GM12878 (cell line): ENCODE data around the gene IBTK. TPM values are rescaled to one million over a fixed set of nuclear protein-coding genes. Genes with fewer than 3 reads are reported as not detected.

Source experiments
- ATAC-seq: fragments of 200-7000 bp; cut with Tn5 transposase; 3 replicates; pipeline ENCODE4 v1.9.1; 2020; ENCODE audit warnings: mild to moderate bottlenecking, moderate library complexity
- BruUV-seq: library from RNA; stranded (reverse); fragments of 400-500 nt; replicated peaks from 2 replicates; lab custom pipeline; 2021; lab: Mats Ljungman, UMichigan
- CTCF ChIA-PET: fragments of 300-600 bp; sonication (Branson Sonifier 250); formaldehyde crosslinking; extraction: SDS; loops from one replicate; lab custom pipeline; 2021; ENCODE audit warnings: inconsistent platforms; lab: Yijun Ruan, JAX
- POLR2A ChIA-PET: fragments of 350-600 bp; formaldehyde crosslinking; extraction: SDS; loops from one replicate; lab custom pipeline; 2021; ENCODE audit warnings: inconsistent platforms; lab: Charles Lee
- RAD21 ChIA-PET: fragments of 300-600 bp; sonication (Branson Sonifier 250); formaldehyde crosslinking; loops from one replicate; lab custom pipeline; 2023; ENCODE audit warnings: antibody characterized with exemption; ENCODE audit not compliant: unreplicated experiment; lab: Charles Lee
- SMC1A ChIA-PET: fragments of 300-600 bp; sonication (Branson Sonifier 250); formaldehyde crosslinking; loops from one replicate; lab custom pipeline; 2023; ENCODE audit not compliant: unreplicated experiment, uncharacterized antibody; lab: Charles Lee
- DNase-seq: peaks from one replicate; pipeline ENCODE4 v3.0.0-alpha.2; 2011; ENCODE audit warnings: low read depth, low spot score
- FAIRE-seq: peaks from 3 replicates; lab custom pipeline; 2011; peaks lifted over from hg19 to GRCh38; lab: Jason Lieb, UNC
- H2AFZ ChIP-seq: 2 replicates; pipeline ENCODE4 v1.6.0; 2011; ENCODE audit warnings: low read depth, low read length, control low read depth; ENCODE audit not compliant: control insufficient read depth
- H3K27ac ChIP-seq: 2 replicates; pipeline ENCODE4 v1.5.1; 2011; ENCODE audit warnings: control low read depth; ENCODE audit not compliant: control insufficient read depth, insufficient read depth
- H3K27me3 ChIP-seq, 2 experiments: replicated peaks in 1 of 2; 2 replicates each; pipeline versions ENCODE4 v1.6.0 to v1.6.1; 2011; ENCODE audit warnings: low read length in 1 of 2; ENCODE audit not compliant: control insufficient read depth in 2 of 2, insufficient read depth in 2 of 2
- H3K36me3 ChIP-seq, 2 experiments: 2 replicates each; pipeline ENCODE4 v1.5.1; 2011; ENCODE audit warnings: low read length in 1 of 2; ENCODE audit not compliant: control insufficient read depth in 2 of 2, insufficient read depth in 2 of 2
- H3K4me1 ChIP-seq: 2 replicates; pipeline ENCODE4 v1.6.1; 2011; ENCODE audit warnings: mild to moderate bottlenecking, low read length, moderate library complexity, mixed read lengths; ENCODE audit not compliant: control insufficient read depth, insufficient read depth
- H3K4me2 ChIP-seq: 2 replicates; pipeline ENCODE4 v1.6.0; 2011; ENCODE audit warnings: control low read depth; ENCODE audit not compliant: control insufficient read depth, insufficient read depth
- H3K4me3 ChIP-seq: fragments of 200-600 bp; sonication (generic); 2 replicates; pipeline ENCODE4 v1.5.1; 2016
- H3K79me2 ChIP-seq: 2 replicates; pipeline ENCODE4 v1.6.0; 2011; ENCODE audit warnings: low read length; ENCODE audit not compliant: control insufficient read depth, insufficient read depth
- H3K9ac ChIP-seq: 2 replicates; pipeline ENCODE4 v1.8.0; 2011; ENCODE audit warnings: low read length, control low read depth, mixed read lengths; ENCODE audit not compliant: control insufficient read depth, insufficient read depth
- H3K9me3 ChIP-seq: replicated peaks from 3 replicates; pipeline ENCODE4 v1.5.1; 2011; ENCODE audit warnings: mild to moderate bottlenecking, low read length; ENCODE audit not compliant: control insufficient read depth, insufficient read depth
- H4K20me1 ChIP-seq: 2 replicates; pipeline ENCODE4 v1.6.0; 2011; ENCODE audit not compliant: control insufficient read depth, insufficient read depth
- NFYA ChIP-seq: IDR thresholded peaks from 2 replicates; pipeline ENCODE4 v1.6.1; 2011; ENCODE audit warnings: low read depth, mild to moderate bottlenecking, low read length, improper control_type of control experiment, borderline replicate concordance
- RAD21 ChIP-seq: IDR thresholded peaks from 2 replicates; pipeline ENCODE4 v1.6.1; 2011; ENCODE audit warnings: mild to moderate bottlenecking, low read depth, low read length, moderate library complexity; ENCODE audit not compliant: insufficient read depth
- SMC3 ChIP-seq: IDR thresholded peaks from 2 replicates; pipeline ENCODE4 v1.6.1; 2011; ENCODE audit warnings: low read length, improper control_type of control experiment, borderline replicate concordance
- YBX1 ChIP-seq: fragments of 450-650 bp; IDR thresholded peaks from 2 replicates; pipeline ENCODE4 v1.6.1; 2016; ENCODE audit warnings: antibody characterized with exemption
- ZNF274 ChIP-seq: IDR thresholded peaks from one replicate; pipeline ENCODE4 v1.8.0; 2011; ENCODE audit not compliant: insufficient read length, insufficient read depth
- in situ Hi-C: fragments of 300-500 bp; cut with MboI; formaldehyde crosslinking; loops from 9 replicates; pipeline ENCODE4 v1.14.3; 2018; ENCODE audit warnings: mixed read lengths
- intact Hi-C: fragments of 100-400 bp; cut with micrococcal nuclease; formaldehyde crosslinking; loops from one replicate; pipeline ENCODE4 v1.14.2; 2022; ENCODE audit not compliant: unreplicated experiment
- polyA plus RNA-seq, 11 experiments: library from polyadenylated mRNA; depleted of rRNA in 4 of 11; unstranded in 6 of 11; stranded (reverse) in 5 of 11; fragments of >200 nt; fragmentation: Nextera tagmentation in 4 of 11; fragmentation: Illumina TruSeq in 1 of 11; extraction: Ambion mirVana in 4 of 11; extraction: Trizol in 1 of 11; gene quantifications; 1 replicate in 1 of 11; 2 replicates in 10 of 11; pipeline versions ENCODE4 v1.2.1 to v1.2.3, GENCODE V29; 2011 to 2016; ENCODE audit warnings: inconsistent platforms in 2 of 11, missing spikeins in 2 of 11, low read depth in 1 of 11
- total RNA-seq, 4 experiments: library from RNA; depleted of rRNA in 3 of 4; stranded (reverse); fragments of >200 nt in 3 of 4; fragmentation: Illumina TruSeq in 1 of 4; extraction: Trizol in 1 of 4; gene quantifications; 2 replicates each; pipeline versions ENCODE4 v1.2.1 to v1.2.3, GENCODE V29; 2013 to 2021
- TF ChIP-seq, protein P1 (sequence below), 3 experiments: IDR thresholded peaks in 2 of 3; conservative IDR thresholded peaks in 1 of 3; 2 replicates each; pipeline ENCODE4 v1.5.1; 2011; ENCODE audit warnings: low read depth in 3 of 3, low read length in 3 of 3, mild to moderate bottlenecking in 3 of 3, control low read depth in 2 of 3, moderate library complexity in 2 of 3, inconsistent platforms in 1 of 3, mixed read lengths in 1 of 3; ENCODE audit not compliant: control insufficient read depth in 2 of 3, insufficient read depth in 1 of 3; ENCODE audit errors: extremely low read depth in 1 of 3

The IBTK gene
- total and polyA plus RNA-seq, 10 of the 15 experiments (the other 5 are each of a cell fraction or from before 2014, with no cell fraction given) = 12.0 to 32.1 (median 20.9) TPM

- in situ Hi-C loops (no loop called here), intact Hi-C loops (loop anchor here (2.0 to 10.0 kb wide), 2 partner anchors 803 to 963 kb away; no protein-coding TSS in a partner anchor)
- BruUV-seq = no TSS peak
- peaks cover 10% of the 10 kb centered on the region for H3K79me2 ChIP-seq
- FAIRE-seq (no peak), ATAC-seq (no peak), DNase-seq (no peak)
- no peak overlapping the region for H3K9ac ChIP-seq
- no peak overlapping the region for H2AFZ ChIP-seq
- SMC1A ChIA-PET = interaction anchor here (1.8 kb wide), 1 partner anchor 18 kb away, joined by 6 read pairs; no protein-coding TSS in a partner anchor
- RAD21 ChIA-PET = no interaction called here
- no peaks in the 10 kb centered on the region for H4K20me1 ChIP-seq
- no peak overlapping the region for H3K27ac ChIP-seq
- no peak overlapping the region for H3K4me3 ChIP-seq
- peaks cover 6% of the 10 kb centered on the region; the same call in 1 of the 2 replicates for H3K4me1 ChIP-seq
- no peak for TF ChIP-seq YBX1
- TF ChIP-seq, protein P1, sequence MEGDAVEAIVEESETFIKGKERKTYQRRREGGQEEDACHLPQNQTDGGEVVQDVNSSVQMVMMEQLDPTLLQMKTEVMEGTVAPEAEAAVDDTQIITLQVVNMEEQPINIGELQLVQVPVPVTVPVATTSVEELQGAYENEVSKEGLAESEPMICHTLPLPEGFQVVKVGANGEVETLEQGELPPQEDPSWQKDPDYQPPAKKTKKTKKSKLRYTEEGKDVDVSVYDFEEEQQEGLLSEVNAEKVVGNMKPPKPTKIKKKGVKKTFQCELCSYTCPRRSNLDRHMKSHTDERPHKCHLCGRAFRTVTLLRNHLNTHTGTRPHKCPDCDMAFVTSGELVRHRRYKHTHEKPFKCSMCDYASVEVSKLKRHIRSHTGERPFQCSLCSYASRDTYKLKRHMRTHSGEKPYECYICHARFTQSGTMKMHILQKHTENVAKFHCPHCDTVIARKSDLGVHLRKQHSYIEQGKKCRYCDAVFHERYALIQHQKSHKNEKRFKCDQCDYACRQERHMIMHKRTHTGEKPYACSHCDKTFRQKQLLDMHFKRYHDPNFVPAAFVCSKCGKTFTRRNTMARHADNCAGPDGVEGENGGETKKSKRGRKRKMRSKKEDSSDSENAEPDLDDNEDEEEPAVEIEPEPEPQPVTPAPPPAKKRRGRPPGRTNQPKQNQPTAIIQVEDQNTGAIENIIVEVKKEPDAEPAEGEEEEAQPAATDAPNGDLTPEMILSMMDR (IDR thresholded peaks at IDR 0.05 in 2 of 3, conservative IDR thresholded peaks at IDR 0.05 in 1 of 3; ENCODE audit: control insufficient read depth in 2 of 3, extremely low read depth in 1 of 3, insufficient read depth in 1 of 3, low read depth in 3 of 3, low read length in 3 of 3) = peak; percentile 19 to 51 (median 47); a peak in 4 of 6 replicates
- no peak for TF ChIP-seq NFYA
- TF ChIP-seq RAD21 = peak; percentile 57
- no peak for TF ChIP-seq ZNF274
- TF ChIP-seq SMC3 = peak; percentile 49; the same call in 1 of the 2 replicates
- H3K4me2 ChIP-seq = no peak overlapping the region
- POLR2A ChIA-PET = no interaction called here
- no peaks in the 10 kb centered on the region for H3K9me3 ChIP-seq
- no peaks in the 10 kb centered on the region for H3K27me3 ChIP-seq
- CTCF ChIA-PET = interaction anchor here (0.6 to 2.6 kb wide), 10 partner anchors 16 to 813 kb away, joined by 3 to 18 read pairs (median 4); partner anchors contain the start of gene UBE3D
- H3K36me3 ChIP-seq = no peaks in the 10 kb centered on the region
Observed at GRCh38 chr6:82251942-82252341, 4.4 kb upstream of the IBTK start.
